Right ventricle myocardium inferior (tissue), 1 donor: ENCODE data around the gene GNPTG. TPM values are rescaled to one million over a fixed set of nuclear protein-coding genes. Genes with fewer than 3 reads are reported as not detected.

Experiments used
- ATAC-seq: fragments of 200-7000 bp; cut with Tn5 transposase; one replicate; pipeline ENCODE4 v1.9.1; 2020; ENCODE audit warnings: mild to moderate bottlenecking, moderate library complexity
- DNase-seq: peaks from one replicate; pipeline ENCODE4 v3.0.0; 2021; ENCODE audit errors: missing footprints
- intact Hi-C: fragments of 100-400 bp; cut with DNase I; formaldehyde crosslinking; loops from one replicate; pipeline ENCODE4 v1.11.0; 2022
- total RNA-seq: library from RNA; stranded (reverse); fragmentation: NEBNext Ultra II Directional; extraction: Animal tissue kit (Norgen Biotek cat#: 25700); gene quantifications from one replicate; pipeline ENCODE4 v1.2.1, GENCODE V29; 2021
- donor health status: DM: no; HTN: yes; CAD: no; lungs with severe emphysema.

Gene GNPTG
- total RNA-seq, 1 donor from 2014 or later: 35.0 TPM

DNA sequence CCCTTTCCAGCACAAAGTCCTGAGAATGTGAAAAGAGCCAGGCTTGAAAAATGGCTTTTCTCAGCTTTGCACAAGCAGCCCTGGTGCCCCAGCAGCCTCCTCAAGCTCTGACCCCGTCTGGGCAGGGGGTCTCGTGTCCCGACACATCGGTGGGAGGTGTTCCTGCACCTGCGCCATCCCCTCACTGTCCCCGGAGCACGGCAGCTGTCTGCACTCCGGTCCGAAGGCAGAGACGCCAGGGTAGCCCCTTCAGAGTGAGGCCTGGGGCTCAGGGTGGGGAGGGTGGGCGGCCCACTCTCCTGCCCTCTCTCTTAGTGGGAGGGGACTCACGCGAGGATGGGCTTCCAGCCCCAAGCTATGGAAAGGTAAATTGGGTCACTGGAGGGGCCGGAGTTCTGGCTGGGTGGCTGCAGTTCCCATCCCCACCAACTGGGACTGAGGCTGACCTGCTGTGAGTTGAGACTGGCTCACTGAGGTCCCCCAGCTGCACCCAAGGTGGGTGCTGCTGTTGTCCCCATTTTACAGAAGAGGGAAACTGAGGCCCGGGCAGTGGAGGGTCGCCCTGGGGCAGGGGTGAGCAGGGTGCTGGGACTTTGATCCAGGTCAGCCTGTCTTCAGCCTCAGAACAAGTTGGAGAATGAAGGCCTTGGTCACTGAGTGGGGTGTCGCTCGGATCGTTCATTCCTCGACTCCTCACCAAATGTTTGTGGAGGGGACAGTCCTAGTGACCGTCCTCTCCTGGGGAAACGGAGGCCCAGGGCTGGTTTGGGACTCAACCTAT lies 20.6 kb upstream of the GNPTG start:
- no peak for DNase-seq
- intact Hi-C loops: no loop called here
- ATAC-seq: no peak

- intact Hi-C loops: no loop called here
These were observed 19.8 kb upstream of the GNPTG start for GRCh38 chr16:1331712-1332617.

GRCh38 chr16:1332618-1333148 lies 19.0 kb upstream of the GNPTG start:
- ATAC-seq (no peak), DNase-seq (no peak)
- intact Hi-C loops: no loop called here

More at GRCh38 chr16:1331712-1332617, 19.8 kb upstream of the GNPTG start:
- DNase-seq: peak; percentile 89
- ATAC-seq: no peak

- intact Hi-C loops: no loop called here
- peak; percentile 72 for ATAC-seq
- DNase-seq: peak; percentile 77
These were observed 18.4 kb upstream of the GNPTG start, which contains the start of gene BAIAP3 for GRCh38 chr16:1333149-1333812. Gene BAIAP3, plus strand, starts transcription at chr16:1333645. Its CDS starts 4,905 bp downstream, at chr16:1338550.

DNA sequence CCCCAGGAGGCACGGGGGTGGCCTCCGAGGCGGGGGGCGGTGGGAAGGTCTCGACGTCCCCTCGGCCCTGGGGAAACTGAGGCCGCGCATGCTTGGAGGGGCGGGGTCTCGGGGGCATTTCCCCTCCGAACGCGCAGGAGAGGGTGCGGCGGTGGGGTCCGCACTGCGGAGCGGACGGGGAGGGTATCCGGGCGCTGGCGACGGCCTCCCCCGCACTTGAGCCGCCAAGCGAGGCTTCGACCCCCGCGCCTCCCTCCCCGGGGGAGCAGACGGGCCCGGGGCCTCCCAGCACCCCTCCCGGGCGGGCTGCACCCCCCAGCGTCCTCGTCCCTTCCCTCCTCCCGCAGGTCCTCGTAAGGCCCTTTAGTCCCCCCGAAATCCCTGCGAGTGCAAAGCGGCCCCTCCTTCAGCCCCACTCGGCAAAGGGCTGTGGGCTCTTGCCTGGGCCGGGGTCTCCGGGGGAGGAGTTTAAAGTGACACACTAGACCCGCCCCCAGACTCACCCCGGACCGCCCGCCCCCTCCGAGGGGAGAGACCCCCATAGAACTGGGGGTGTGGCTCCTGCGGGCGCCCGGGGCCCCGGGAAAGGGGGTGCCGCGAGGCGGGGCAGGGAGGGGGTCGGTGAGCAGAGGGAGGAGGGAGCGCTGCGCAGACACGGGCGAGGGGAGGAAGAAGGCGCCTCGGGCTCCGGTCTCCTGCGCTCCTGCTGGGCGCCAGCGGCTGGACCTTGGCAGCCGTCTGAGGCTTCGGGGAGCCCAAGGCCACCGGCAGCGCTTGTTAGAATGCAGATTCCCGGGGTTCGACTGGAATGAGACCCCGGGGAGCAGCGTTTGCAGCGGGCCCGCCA lies 17.7 kb upstream of the GNPTG start:
- intact Hi-C loops: no loop called here
- DNase-seq (no peak), ATAC-seq (no peak)

DNA sequence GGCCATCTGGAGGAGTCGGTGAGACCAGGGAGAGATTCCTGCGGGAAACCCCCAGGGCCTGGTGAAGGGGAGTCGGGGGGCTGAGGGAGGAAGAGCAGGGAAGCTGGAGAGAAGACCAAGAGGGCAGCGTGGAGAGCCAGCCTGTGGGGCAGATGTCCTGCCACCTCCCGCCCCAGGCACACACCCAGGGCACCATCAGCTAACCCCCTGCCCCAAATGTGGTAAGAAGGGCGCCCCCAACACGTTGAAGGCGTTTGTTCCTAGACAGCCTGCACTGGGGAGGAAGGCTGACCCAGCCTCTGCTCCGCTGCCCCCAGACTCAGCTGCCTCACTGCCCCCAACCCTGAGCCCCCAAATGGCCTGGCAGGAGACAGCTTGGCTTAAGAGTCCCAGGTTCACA lies 17.0 kb upstream of the GNPTG start:
- ATAC-seq: no peak
- no peak for DNase-seq
- intact Hi-C loops: no loop called here

DNA sequence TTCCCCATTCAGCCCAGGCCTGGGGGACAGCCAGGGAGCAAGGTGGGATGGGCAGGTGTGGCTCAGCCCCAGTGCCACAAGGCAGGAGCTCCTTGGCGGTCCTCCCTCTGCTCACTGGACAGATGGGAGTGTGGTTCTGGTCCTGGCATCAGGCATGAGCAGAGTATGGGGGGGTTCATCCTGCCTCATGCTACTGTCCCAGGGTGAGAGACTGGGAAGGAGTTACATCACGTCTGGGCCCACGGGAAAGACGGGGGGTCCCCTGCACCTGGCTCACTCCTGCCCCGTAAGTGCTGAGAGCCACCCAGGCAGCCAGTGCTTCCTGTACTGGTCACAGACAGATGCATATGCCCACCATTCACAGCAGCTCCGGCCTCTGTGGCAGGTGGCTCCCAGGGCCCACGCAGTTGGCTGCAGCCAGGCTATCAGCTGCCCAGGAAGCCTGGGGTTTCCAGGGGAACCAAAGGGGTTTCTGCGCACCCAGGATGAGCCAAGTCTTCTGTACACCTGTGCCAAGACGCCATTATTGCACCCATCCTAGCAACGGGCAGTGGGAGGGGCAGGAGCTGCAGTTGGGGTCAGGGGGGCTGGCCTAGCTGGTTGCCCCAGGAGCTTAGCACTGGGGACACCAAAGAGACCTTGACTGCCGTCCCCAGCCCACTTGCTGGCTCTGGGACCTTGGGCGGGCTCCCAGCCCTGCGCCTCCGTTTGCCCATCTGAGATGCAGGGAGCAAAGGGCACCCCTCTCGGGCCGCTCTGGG lies 16.3 kb upstream of the GNPTG start:
- DNase-seq: no peak
- intact Hi-C loops: no loop called here
- no peak for ATAC-seq

- ATAC-seq (no peak), DNase-seq (no peak)
- intact Hi-C loops: no loop called here
These were observed 15.7 kb upstream of the GNPTG start for GRCh38 chr16:1335996-1336395.

- intact Hi-C loops: no loop called here
- ATAC-seq (no peak), DNase-seq (no peak)
These were observed 15.1 kb upstream of the GNPTG start for GRCh38 chr16:1336619-1337018.

DNA sequence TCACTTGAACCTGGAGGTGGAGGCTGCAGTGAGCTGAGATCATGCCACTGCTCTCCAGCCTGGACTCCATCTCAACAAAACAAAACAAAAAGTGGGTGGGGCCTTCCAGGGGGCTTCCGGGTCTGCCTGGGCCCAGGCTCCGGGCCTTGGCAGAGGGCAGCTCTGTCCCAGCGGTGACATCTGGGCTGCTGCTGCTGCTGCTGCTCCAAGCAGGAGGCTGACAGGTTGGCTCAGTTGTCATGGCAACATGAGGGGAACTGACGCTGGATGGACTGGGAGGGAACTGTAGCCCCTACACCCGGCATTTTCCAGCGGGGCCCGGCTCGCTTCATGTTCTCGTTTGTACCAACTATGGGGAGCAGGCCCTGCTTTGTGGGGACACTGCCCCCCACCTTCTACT lies 14.2 kb upstream of the GNPTG start:
- DNase-seq (no peak), ATAC-seq (no peak)
- intact Hi-C loops: no loop called here

GRCh38 chr16:1338119-1338730 lies 13.5 kb upstream of the GNPTG start:
- DNase-seq (no peak), ATAC-seq (no peak)
- intact Hi-C loops: no loop called here

GRCh38 chr16:1338855-1339675 lies 12.7 kb upstream of the GNPTG start:
- DNase-seq: no peak
- intact Hi-C loops: no loop called here
- ATAC-seq: no peak

DNA sequence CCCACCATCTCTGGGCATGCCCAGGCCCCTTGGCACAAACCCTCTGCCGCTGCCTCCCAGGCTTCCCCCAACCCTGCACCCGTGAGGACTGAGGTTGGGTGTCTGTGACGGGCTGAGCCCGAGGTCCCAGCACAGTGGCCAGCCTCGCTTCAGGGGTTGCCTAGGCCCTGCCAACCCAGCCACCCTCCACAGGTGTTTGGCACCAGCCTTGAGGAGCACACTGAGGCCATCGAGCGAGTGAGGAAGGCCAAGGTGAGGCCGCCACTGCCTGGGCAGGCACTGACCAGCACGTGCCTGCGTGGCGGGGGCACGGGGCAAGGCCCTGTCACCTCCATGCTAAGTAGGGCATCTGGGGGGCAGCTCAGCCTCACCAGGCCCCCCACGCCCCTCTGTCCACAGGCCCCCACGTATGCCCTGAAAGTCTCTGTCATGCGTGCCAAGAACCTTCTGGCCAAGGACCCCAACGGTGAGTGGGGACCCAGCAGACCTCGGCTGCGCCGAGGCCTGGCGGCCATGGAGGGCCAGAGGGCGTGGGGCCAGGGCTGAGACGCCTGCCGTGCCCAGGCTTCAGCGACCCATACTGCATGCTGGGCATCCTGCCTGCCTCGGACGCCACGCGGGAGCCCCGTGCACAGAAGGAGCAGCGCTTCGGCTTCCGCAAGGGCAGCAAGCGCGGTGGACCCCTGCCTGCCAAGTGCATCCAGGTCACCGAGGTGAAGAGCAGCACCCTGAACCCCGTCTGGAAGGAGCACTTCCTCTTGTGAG lies 10.8 kb upstream of the GNPTG start:
- no peak for ATAC-seq
- intact Hi-C loops: no loop called here

DNA sequence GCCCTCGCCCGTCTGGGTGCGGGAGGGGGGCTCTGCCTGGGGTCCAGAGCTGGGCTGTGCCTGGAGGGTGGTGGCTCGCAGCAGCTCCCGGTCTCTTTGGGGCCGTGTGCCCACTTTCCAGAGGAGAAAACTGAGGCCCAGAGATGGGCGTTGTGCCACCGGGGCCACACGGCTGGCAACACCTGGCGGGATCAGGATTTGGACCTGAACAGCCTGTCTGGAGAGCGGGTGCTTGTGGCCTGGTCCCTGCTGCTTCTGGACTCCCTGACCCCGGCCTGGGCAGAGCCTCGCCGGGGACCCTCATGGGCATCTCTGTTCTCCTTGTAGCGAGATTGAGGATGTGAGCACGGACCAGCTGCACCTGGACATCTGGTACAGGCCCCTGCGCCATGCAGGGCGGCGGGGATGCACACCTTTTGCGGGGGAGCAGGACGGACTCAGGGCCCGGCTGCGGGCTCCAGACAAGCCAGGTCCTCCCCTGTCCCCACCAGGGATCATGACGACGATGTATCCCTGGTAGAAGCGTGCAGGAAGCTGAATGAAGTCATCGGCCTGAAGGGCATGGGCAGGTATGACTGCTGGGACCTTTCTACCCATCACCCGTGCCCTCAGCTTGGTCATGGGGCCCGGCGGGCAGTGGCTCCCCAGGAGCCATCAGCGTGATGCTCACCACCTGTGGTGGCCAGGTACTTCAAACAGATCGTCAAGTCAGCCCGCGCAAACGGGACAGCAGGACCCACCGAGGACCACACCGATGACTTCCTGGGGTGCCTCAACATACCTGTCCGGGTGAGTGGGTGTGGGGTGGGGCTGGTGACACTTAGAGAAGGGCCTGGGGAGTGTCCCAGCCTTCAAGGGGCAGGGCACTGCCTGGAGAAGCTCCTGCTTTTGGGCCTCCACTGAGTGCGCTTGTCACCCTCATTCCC lies 10.0 kb upstream of the GNPTG start:
- ATAC-seq: no peak
- intact Hi-C loops: no loop called here

More for the DNA sequence above, 10.8 kb upstream of the GNPTG start:
- no peak for DNase-seq

More for the DNA sequence above, 10.0 kb upstream of the GNPTG start:
- no peak for DNase-seq
